ENCODE data around the gene CEP350.

- no peak for TF ChIP-seq CTCF (IDR thresholded peaks at IDR 0.05)
- TF ChIP-seq POLR2A (IDR thresholded peaks at IDR 0.05), result no peak
- no peak for TF ChIP-seq POLR2AphosphoS5 (IDR thresholded peaks at IDR 0.05)
These were observed 190.8 kb downstream of the CEP350 start for GRCh38 chr1:180145446-180145845.
